CD4-positive, alpha-beta T cell treated with Interleukin-10 for 1 hour (primary cell): ENCODE data around the gene LRIG3.

Experiments
- DNase-seq: peaks from one replicate; pipeline ENCODE4 v3.0.0-alpha.2; 2020

LRIG3 gene

DNA sequence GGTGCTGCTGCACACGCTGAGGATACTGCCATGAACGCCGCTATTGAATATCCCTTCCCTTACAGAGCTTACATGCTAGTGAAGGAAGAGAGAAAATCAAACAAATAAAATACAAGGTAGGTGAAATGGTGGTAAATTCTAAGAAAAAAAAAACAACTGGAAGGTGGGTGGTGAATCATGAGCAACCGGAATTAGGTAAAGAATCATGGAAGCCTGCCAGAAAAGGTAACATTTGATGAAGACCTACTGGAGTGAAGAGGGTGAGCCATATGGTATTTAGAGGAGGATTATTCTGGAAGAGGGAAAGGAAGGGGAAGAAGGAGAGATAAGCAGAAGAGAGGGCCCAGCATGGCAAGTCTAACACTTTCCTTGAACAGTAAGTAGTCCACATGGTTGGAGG, 76.1 kb downstream of the LRIG3 start:
- no peak for DNase-seq

DNA sequence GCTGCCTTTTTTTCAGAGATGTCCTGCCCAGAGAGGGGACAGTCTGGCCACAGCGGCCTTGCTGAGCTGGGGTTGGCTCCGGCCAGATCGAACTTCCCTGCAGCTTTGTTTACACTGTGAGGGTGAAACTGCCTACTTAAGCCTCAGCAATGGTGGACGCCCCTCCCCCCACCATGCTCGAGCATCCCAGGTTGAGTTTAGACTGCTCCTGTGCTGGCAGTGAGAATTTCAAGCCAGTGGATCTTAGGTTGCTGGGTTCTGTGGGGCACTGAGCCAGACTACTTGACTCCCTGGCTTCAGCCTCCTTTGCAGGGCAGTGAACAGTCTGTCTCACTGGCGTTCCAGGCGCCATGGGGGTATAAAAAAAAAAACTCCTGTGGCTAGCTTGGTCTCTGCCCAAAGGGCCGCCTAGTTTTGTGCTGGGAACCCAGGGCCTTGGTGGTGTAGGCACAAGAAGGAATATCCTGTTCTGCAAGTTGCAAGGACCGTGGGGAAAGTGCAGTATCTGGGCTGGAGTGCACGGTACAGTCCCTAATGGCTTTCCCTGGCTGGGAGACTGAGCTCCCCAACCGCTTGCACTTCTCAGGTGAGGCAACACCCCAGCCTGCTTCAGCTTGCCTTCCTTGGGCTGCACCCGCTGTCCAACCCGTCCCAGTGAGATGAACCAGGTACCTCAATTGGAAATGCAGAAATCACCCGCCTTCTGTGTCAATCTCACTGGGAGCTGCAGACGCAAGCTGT, 79.1 kb downstream of the LRIG3 start:
- no peak for DNase-seq

DNA sequence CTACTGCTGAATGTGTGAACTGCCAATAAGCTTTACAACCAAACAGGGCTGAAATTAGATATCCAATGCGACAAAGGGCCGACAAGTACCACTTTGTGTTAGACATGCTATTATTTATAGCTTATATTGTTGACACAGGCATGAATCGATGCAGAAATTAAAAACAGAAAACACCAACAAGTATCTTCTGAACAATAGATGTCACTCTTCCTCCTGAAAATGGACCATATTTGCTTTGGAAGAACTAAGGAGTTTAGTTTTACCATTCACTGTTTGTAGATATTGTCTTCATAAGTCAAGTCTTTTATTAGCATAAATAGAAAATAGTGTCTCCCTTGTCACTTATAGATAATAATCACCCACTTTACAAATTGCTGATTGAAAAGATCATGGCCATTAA, 86.5 kb downstream of the LRIG3 start:
- no peak for DNase-seq

DNA sequence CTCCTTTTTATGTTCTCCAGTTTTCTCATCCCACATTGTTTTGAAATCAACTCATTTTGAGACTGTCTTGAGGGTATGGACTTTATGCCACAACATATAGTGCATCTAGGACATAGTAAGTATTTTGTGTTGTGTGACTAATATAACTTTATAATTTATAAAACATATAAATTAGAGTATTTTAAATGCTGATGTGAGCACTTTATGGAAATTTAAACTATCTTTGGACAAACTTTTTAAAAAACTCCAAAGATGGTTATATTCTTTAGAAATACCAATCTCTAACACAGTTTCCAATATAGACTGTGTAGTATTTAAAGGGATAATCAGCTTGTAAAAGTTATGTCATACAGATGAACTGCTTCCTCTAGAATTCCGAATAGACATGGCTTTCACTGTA, 87.4 kb downstream of the LRIG3 start:
- DNase-seq, result no peak
